ENCODE results near the gene RGS2. TPM values are rescaled to one million over a fixed set of nuclear protein-coding genes. Genes with fewer than 3 reads are reported as not detected.

Gene RGS2
- total RNA-seq, 1 experiment from 2014 or later: 4.5 TPM

- no peaks in the 10 kb centered on the region for H3K9me3 ChIP-seq (ENCODE audit: control insufficient read depth, insufficient read depth, low read depth, low read length)
- no peaks in the 10 kb centered on the region for H3K4me1 ChIP-seq (ENCODE audit: control insufficient read depth, insufficient read depth, low read length)
- H3K36me3 ChIP-seq (ENCODE audit: control insufficient read depth, insufficient read depth, low read length): no peaks in the 10 kb centered on the region
- TF ChIP-seq TCF7L2 (IDR thresholded peaks at IDR 0.05; ENCODE audit: low read depth, low read length): no peak
- ChIA-PET CTCF (no interaction called here), POLR2A (no interaction called here)
- ATAC-seq (no peak), DNase-seq (ENCODE audit: low read depth, low spot score) (no peak)
- intact Hi-C loops (cut with micrococcal nuclease; ENCODE audit: unreplicated experiment): no loop called here
- H3K27me3 ChIP-seq (ENCODE audit: control insufficient read depth, insufficient read depth, low read length): no peaks in the 10 kb centered on the region
- BruUV-seq (replicated peaks): no TSS peak
- H3K4me3 ChIP-seq (ENCODE audit: low read depth in 2 of 2, low read length in 2 of 2): no peak overlapping the region
- in situ Hi-C loops (cut with HindIII; ENCODE audit: low pct_unique_long_range_greater_than_20kb, low sequenced_read_pairs): no loop called here
- H3K27ac ChIP-seq (ENCODE audit: low read length): no peak overlapping the region
Measured at GRCh38 chr1:192801451-192801850, 7.4 kb upstream of the RGS2 start.

GRCh38 chr1:192802406-192802805 is 6.4 kb upstream of the RGS2 start:
- BruUV-seq (replicated peaks): no TSS peak
- Histone ChIP-seq H3K4me1 (ENCODE audit: control insufficient read depth, insufficient read depth, low read length) (peaks cover under 1% of the 10 kb centered on the region; the same call in 1 of the 2 replicates), H3K9me3 (ENCODE audit: control insufficient read depth, insufficient read depth, low read depth, low read length) (no peaks in the 10 kb centered on the region), H3K27ac (ENCODE audit: low read length) (no peak overlapping the region), H3K27me3 (ENCODE audit: control insufficient read depth, insufficient read depth, low read length) (no peaks in the 10 kb centered on the region), H3K36me3 (ENCODE audit: control insufficient read depth, insufficient read depth, low read length) (no peaks in the 10 kb centered on the region), H3K4me3 (ENCODE audit: low read depth in 2 of 2, low read length in 2 of 2) (no peak overlapping the region)
- no peak for TF ChIP-seq TCF7L2 (IDR thresholded peaks at IDR 0.05; ENCODE audit: low read depth, low read length)
- intact Hi-C loops (cut with micrococcal nuclease; ENCODE audit: unreplicated experiment): no loop called here
- ChIA-PET POLR2A (no interaction called here), CTCF (no interaction called here)
- DNase-seq (ENCODE audit: low read depth, low spot score) (no peak), ATAC-seq (no peak)
- in situ Hi-C loops (cut with HindIII; ENCODE audit: low pct_unique_long_range_greater_than_20kb, low sequenced_read_pairs): no loop called here

DNA sequence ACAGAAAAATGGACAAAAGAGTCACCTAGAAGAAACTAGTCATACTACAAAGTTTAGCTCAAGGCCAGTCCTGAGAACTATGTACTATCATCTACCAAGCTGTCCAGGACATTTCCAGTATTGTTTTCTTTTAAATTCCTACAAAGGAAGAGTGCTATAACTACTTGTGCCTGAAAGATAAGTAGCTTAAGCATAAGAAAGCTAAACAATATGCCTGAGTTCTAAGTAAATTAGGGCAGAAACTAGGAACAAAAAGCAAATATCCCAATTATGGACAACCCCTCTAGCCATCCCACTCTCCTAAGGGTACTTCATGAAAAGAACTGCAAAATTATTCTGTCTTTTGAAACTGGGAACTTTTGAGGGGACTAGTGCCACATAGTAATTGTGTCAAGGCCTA is 5.3 kb upstream of the RGS2 start:
- Histone ChIP-seq H3K4me1 (ENCODE audit: control insufficient read depth, insufficient read depth, low read length) (peaks cover 6% of the 10 kb centered on the region), H3K9me3 (ENCODE audit: control insufficient read depth, insufficient read depth, low read depth, low read length) (no peaks in the 10 kb centered on the region), H3K27me3 (ENCODE audit: control insufficient read depth, insufficient read depth, low read length) (no peaks in the 10 kb centered on the region), H3K27ac (ENCODE audit: low read length) (no peak overlapping the region), H3K4me3 (ENCODE audit: low read depth in 2 of 2, low read length in 2 of 2) (no peak overlapping the region), H3K36me3 (ENCODE audit: control insufficient read depth, insufficient read depth, low read length) (no peaks in the 10 kb centered on the region)
- ChIA-PET CTCF (interaction anchor here (0.6 kb wide), 2 partner anchors 317 to 329 kb away, joined by 3 to 6 read pairs; no protein-coding TSS in a partner anchor), POLR2A (no interaction called here)
- DNase-seq (ENCODE audit: low read depth, low spot score) (no peak), ATAC-seq (no peak)
- TF ChIP-seq, protein P1, sequence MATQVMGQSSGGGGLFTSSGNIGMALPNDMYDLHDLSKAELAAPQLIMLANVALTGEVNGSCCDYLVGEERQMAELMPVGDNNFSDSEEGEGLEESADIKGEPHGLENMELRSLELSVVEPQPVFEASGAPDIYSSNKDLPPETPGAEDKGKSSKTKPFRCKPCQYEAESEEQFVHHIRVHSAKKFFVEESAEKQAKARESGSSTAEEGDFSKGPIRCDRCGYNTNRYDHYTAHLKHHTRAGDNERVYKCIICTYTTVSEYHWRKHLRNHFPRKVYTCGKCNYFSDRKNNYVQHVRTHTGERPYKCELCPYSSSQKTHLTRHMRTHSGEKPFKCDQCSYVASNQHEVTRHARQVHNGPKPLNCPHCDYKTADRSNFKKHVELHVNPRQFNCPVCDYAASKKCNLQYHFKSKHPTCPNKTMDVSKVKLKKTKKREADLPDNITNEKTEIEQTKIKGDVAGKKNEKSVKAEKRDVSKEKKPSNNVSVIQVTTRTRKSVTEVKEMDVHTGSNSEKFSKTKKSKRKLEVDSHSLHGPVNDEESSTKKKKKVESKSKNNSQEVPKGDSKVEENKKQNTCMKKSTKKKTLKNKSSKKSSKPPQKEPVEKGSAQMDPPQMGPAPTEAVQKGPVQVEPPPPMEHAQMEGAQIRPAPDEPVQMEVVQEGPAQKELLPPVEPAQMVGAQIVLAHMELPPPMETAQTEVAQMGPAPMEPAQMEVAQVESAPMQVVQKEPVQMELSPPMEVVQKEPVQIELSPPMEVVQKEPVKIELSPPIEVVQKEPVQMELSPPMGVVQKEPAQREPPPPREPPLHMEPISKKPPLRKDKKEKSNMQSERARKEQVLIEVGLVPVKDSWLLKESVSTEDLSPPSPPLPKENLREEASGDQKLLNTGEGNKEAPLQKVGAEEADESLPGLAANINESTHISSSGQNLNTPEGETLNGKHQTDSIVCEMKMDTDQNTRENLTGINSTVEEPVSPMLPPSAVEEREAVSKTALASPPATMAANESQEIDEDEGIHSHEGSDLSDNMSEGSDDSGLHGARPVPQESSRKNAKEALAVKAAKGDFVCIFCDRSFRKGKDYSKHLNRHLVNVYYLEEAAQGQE (IDR thresholded peaks at IDR 0.05; ENCODE audit: insufficient read depth in 1 of 2, low read depth in 2 of 2, low read length in 1 of 2): no peak
- TF ChIP-seq TCF7L2 (IDR thresholded peaks at IDR 0.05; ENCODE audit: low read depth, low read length) (no peak), SIN3A (IDR thresholded peaks at IDR 0.05; ENCODE audit: borderline replicate concordance, insufficient read depth, low read depth, low read length) (no peak), POLR2AphosphoS5 (IDR thresholded peaks at IDR 0.05; ENCODE audit: low read depth, low read length) (no peak)
- TF ChIP-seq, protein P2, sequence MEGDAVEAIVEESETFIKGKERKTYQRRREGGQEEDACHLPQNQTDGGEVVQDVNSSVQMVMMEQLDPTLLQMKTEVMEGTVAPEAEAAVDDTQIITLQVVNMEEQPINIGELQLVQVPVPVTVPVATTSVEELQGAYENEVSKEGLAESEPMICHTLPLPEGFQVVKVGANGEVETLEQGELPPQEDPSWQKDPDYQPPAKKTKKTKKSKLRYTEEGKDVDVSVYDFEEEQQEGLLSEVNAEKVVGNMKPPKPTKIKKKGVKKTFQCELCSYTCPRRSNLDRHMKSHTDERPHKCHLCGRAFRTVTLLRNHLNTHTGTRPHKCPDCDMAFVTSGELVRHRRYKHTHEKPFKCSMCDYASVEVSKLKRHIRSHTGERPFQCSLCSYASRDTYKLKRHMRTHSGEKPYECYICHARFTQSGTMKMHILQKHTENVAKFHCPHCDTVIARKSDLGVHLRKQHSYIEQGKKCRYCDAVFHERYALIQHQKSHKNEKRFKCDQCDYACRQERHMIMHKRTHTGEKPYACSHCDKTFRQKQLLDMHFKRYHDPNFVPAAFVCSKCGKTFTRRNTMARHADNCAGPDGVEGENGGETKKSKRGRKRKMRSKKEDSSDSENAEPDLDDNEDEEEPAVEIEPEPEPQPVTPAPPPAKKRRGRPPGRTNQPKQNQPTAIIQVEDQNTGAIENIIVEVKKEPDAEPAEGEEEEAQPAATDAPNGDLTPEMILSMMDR (IDR thresholded peaks at IDR 0.05): no peak
- in situ Hi-C loops (cut with HindIII; ENCODE audit: low pct_unique_long_range_greater_than_20kb, low sequenced_read_pairs) (no loop called here), intact Hi-C loops (cut with micrococcal nuclease; ENCODE audit: unreplicated experiment) (no loop called here)
- BruUV-seq (replicated peaks): no TSS peak
